Esophagus squamous epithelium (tissue), 4 donors: ENCODE results near the gene UGT1A10.

Experiments used
- POLR2A ChIP-seq, 4 donors: fragments of 450-650 bp; IDR thresholded peaks; one replicate each; pipeline ENCODE4 v1.6.1; 2017; ENCODE audit warnings: antibody characterized with exemption in 4 of 4, mild to moderate bottlenecking in 4 of 4, moderate library complexity in 3 of 4
- TF ChIP-seq, protein P1 (sequence below), 6 experiments: fragments of 450-650 bp in 4 of 6; fragments of 200-600 bp in 2 of 6; sonication (generic) in 2 of 6; IDR thresholded peaks; one replicate each; pipeline ENCODE4 v1.5.1; 2016 to 2019; ENCODE audit warnings: antibody characterized with exemption in 6 of 6, mild to moderate bottlenecking in 4 of 6, moderate library complexity in 4 of 6

DNA sequence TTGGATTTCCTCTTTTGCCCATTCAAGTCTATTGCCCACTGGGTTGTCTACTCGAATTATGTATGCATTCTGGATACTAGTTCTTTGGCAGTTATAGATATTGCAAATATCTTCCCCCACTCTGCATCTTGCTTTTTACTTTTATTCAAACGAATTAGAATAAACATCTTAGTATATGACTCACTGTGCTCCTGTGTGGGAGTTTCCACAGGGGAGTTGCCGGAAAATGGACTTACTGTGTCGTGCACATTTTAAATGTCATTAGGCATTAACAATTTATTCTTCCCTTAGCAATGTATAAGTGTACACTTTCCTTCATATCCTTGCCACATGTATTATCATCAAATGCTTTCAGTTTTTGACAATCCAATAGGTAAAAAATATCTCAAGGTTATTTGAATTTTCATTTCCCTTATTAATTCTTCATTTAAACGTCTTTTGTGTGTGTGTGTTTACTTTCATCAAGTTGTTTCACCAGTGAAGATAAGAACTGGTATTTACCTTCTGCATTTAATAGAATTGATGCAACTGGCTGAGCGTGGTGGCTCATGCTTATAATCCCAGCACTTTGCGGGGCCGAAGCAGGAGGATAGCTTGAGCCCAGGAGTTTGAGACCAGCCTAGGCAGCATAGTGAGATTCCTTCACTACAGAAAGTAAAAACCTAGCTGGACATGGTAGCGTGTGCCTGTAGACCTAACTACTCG is 71.8 kb downstream of the UGT1A10 start:
- TF ChIP-seq, protein P1, sequence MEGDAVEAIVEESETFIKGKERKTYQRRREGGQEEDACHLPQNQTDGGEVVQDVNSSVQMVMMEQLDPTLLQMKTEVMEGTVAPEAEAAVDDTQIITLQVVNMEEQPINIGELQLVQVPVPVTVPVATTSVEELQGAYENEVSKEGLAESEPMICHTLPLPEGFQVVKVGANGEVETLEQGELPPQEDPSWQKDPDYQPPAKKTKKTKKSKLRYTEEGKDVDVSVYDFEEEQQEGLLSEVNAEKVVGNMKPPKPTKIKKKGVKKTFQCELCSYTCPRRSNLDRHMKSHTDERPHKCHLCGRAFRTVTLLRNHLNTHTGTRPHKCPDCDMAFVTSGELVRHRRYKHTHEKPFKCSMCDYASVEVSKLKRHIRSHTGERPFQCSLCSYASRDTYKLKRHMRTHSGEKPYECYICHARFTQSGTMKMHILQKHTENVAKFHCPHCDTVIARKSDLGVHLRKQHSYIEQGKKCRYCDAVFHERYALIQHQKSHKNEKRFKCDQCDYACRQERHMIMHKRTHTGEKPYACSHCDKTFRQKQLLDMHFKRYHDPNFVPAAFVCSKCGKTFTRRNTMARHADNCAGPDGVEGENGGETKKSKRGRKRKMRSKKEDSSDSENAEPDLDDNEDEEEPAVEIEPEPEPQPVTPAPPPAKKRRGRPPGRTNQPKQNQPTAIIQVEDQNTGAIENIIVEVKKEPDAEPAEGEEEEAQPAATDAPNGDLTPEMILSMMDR (IDR thresholded peaks at IDR 0.05): no peak
- no peak for TF ChIP-seq POLR2A (IDR thresholded peaks at IDR 0.05)
